Measurements from ENCODE around the gene FHIT. TPM values are rescaled to one million over a fixed set of nuclear protein-coding genes. Genes with fewer than 3 reads are reported as not detected.

FHIT gene
- total RNA-seq, 1 donor from 2014 or later, result 11.7 TPM

DNA sequence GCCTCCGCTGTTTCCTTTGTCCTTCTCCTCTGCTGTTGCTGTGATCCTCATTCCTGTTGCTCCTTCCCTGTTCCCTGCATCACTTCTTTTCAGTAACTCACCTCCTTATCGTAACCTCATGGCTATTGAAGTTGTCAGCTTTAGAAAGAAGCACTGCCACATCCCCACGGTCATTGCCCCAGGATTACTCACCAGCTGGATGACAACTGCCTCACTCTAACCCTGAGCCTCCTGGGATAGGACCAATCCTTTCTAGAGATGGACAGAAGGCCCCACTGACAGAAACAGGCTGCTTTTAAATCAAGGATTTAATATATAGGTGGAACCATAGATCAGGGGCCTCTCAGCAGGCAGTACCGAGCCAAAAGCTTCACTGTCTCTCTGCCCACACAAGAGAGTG is 4.1 kb downstream of the FHIT start:
- H3K4me3 Mint-ChIP-seq, result no peak overlapping the region
- H3K4me1 Mint-ChIP-seq (ENCODE audit: unreplicated experiment), result peaks cover 48% of the 10 kb centered on the region
- H3K27ac Mint-ChIP-seq, result peak overlapping the region; percentile 12
- H3K36me3 Mint-ChIP-seq, result no peaks in the 10 kb centered on the region
- TF ChIP-seq, protein P1, sequence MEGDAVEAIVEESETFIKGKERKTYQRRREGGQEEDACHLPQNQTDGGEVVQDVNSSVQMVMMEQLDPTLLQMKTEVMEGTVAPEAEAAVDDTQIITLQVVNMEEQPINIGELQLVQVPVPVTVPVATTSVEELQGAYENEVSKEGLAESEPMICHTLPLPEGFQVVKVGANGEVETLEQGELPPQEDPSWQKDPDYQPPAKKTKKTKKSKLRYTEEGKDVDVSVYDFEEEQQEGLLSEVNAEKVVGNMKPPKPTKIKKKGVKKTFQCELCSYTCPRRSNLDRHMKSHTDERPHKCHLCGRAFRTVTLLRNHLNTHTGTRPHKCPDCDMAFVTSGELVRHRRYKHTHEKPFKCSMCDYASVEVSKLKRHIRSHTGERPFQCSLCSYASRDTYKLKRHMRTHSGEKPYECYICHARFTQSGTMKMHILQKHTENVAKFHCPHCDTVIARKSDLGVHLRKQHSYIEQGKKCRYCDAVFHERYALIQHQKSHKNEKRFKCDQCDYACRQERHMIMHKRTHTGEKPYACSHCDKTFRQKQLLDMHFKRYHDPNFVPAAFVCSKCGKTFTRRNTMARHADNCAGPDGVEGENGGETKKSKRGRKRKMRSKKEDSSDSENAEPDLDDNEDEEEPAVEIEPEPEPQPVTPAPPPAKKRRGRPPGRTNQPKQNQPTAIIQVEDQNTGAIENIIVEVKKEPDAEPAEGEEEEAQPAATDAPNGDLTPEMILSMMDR (conservative IDR thresholded peaks at IDR 0.05), result no peak
- peaks cover 6% of the 10 kb centered on the region for H3K9me3 Mint-ChIP-seq
- H3K27me3 Mint-ChIP-seq, result no peaks in the 10 kb centered on the region
- no peak for DNase-seq (ENCODE audit: extremely low spot score, unreplicated experiment)

DNA sequence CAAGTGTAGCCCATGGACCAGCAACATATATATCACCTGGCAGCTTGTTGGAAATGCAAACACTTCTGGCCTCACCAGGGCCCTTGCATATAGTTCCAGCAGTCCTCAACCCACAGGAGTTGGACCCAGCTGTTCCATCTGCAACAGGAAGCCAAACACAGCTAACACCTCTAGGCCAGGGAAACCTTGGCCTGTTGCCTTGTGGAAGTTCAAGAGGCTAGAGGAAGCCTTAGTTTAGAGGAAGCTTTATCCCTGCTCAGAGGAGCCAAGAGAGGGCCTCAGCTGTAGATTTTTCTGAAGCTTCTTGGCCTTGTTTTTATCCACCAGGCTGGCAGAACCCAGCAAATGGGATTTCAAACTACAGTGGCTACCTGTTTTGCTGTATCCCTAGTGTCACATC is 11.4 kb downstream of the FHIT start:
- H3K27me3 Mint-ChIP-seq, result no peaks in the 10 kb centered on the region
- H3K36me3 Mint-ChIP-seq, result no peaks in the 10 kb centered on the region
- no peak overlapping the region for H3K27ac Mint-ChIP-seq
- no peak for DNase-seq (ENCODE audit: extremely low spot score, unreplicated experiment)
- TF ChIP-seq, protein P1 (conservative IDR thresholded peaks at IDR 0.05), result no peak
- H3K9me3 Mint-ChIP-seq, result peaks cover 6% of the 10 kb centered on the region
- peaks cover 23% of the 10 kb centered on the region for H3K4me1 Mint-ChIP-seq (ENCODE audit: unreplicated experiment)
- no peak overlapping the region for H3K4me3 Mint-ChIP-seq

DNA sequence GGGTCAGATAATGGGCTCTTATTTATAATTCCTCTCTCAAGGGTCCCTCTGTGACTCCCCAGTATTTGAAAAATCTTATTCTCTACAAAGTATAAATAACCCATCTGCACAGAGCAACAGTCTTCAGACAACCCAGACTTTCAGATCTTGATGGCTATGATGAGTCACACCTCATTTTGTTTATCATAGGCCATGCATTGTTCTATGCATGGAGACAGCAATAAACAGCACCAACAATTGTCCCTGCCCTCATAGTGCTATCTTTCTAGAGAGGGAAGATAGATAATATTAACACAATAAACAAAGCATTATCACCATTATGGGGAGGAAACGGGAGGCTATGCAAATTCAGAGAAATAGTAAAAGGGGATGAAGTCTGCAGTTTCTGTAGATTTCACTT is 13.4 kb downstream of the FHIT start:
- no peaks in the 10 kb centered on the region for H3K27me3 Mint-ChIP-seq
- H3K4me1 Mint-ChIP-seq (ENCODE audit: unreplicated experiment), result peaks cover 13% of the 10 kb centered on the region
- H3K27ac Mint-ChIP-seq, result no peak overlapping the region
- H3K4me3 Mint-ChIP-seq, result no peak overlapping the region
- H3K36me3 Mint-ChIP-seq, result no peaks in the 10 kb centered on the region
- no peaks in the 10 kb centered on the region for H3K9me3 Mint-ChIP-seq
- no peak for DNase-seq (ENCODE audit: extremely low spot score, unreplicated experiment)
- TF ChIP-seq, protein P1 (conservative IDR thresholded peaks at IDR 0.05), result no peak

DNA sequence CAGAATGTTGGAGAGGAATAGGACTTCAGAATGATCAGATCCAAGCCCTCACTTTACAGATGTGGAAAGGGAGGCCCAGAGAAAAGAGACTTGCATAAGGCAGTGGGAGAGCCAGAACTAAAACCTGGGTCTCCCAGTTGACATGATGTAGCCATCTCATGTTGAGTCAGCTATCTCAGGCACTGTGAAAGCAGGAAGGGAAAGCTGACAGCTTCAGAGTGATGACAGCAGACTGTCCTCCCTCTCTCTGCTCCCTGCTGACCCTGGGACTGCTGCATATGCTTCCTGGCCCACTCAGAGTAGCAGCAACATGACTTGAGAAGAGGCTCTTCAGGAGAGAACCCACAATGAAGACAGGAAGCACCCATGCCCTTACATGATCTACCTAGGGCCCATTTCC is 14.7 kb downstream of the FHIT start:
- TF ChIP-seq, protein P1 (conservative IDR thresholded peaks at IDR 0.05), result no peak
- H3K4me1 Mint-ChIP-seq (ENCODE audit: unreplicated experiment), result peaks cover 8% of the 10 kb centered on the region
- H3K27me3 Mint-ChIP-seq, result no peaks in the 10 kb centered on the region
- no peak for DNase-seq (ENCODE audit: extremely low spot score, unreplicated experiment)
- H3K4me3 Mint-ChIP-seq, result no peak overlapping the region
- peaks cover under 1% of the 10 kb centered on the region for H3K36me3 Mint-ChIP-seq
- no peak overlapping the region for H3K27ac Mint-ChIP-seq
- H3K9me3 Mint-ChIP-seq, result no peaks in the 10 kb centered on the region

DNA sequence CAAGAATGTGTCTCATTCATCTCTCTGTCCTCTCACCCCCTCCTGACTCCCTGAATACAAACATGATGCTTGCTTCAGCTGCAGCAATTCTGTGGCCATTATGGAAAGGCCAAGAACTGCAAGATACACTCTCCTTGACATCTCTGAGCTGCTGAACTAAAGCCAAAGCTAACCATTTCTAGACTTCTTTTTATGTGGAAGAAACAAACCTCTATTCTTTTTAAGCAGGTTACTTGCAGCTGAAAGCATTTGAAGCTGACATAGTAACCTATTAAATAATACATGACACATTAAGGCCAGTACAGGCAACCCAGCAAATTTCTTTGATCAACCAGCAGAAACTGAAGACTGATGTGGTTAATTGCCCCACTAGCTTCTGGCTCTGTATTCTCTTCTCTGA is 17.5 kb downstream of the FHIT start:
- TF ChIP-seq, protein P1 (conservative IDR thresholded peaks at IDR 0.05), result no peak
- no peak for DNase-seq (ENCODE audit: extremely low spot score, unreplicated experiment)
- peaks cover 3% of the 10 kb centered on the region for H3K36me3 Mint-ChIP-seq
- no peak overlapping the region for H3K27ac Mint-ChIP-seq
- no peak overlapping the region for H3K4me3 Mint-ChIP-seq
- peaks cover 8% of the 10 kb centered on the region for H3K4me1 Mint-ChIP-seq (ENCODE audit: unreplicated experiment)
- H3K9me3 Mint-ChIP-seq, result no peaks in the 10 kb centered on the region
- H3K27me3 Mint-ChIP-seq, result no peaks in the 10 kb centered on the region

DNA sequence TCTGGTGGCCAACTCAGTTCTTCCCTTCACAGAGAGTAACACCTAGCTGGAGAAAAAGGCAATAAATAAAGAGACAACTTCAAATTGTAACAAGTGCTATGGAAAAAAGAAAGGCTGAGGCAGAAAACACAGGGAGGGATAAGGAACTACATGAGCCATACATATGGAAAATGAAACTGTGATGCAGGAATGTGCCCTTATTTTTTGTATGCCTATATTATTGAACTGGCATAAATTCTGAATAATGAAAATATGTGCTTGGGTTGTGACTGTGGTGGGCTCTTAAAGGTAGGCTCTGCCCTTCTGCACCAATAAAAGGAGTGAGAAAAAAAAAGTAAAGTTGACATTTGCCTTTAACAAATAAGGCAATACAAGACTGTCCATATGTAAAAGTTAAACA is 19.6 kb downstream of the FHIT start:
- no peak for DNase-seq (ENCODE audit: extremely low spot score, unreplicated experiment)
- no peak overlapping the region for H3K4me3 Mint-ChIP-seq
- peaks cover 3% of the 10 kb centered on the region for H3K36me3 Mint-ChIP-seq
- H3K27me3 Mint-ChIP-seq, result no peaks in the 10 kb centered on the region
- TF ChIP-seq, protein P1 (conservative IDR thresholded peaks at IDR 0.05), result no peak
- H3K9me3 Mint-ChIP-seq, result no peaks in the 10 kb centered on the region
- no peak overlapping the region for H3K27ac Mint-ChIP-seq
- peaks cover 8% of the 10 kb centered on the region for H3K4me1 Mint-ChIP-seq (ENCODE audit: unreplicated experiment)
